HG03103 (cell line): Measurements from ENCODE around the gene TMBIM1.

Experiments used
- ATAC-seq: cut with Tn5 transposase; IDR thresholded peaks from one replicate; pipeline ENCODE4 v1.9.1; 2021; ENCODE audit warnings: low read depth; ENCODE audit not compliant: unreplicated experiment

Gene TMBIM1

GRCh38 chr2:218293715-218294429 lies 1.6 kb upstream of the TMBIM1 start:
- no peak for ATAC-seq

GRCh38 chr2:218291318-218292047 lies 820 bp downstream of the TMBIM1 start:
- no peak for ATAC-seq

GRCh38 chr2:218290316-218291261 lies 1.7 kb downstream of the TMBIM1 start:
- ATAC-seq = peak; percentile 40

GRCh38 chr2:218289639-218290315 lies 2.5 kb downstream of the TMBIM1 start:
- ATAC-seq = no peak

GRCh38 chr2:218286570-218287459 lies 5.5 kb downstream of the TMBIM1 start:
- ATAC-seq = peak; percentile 53

- no peak for ATAC-seq
Observed at GRCh38 chr2:218285604-218286003, 6.7 kb downstream of the TMBIM1 start.

- peak; percentile 42 for ATAC-seq
Observed at GRCh38 chr2:218284106-218284811, 8.0 kb downstream of the TMBIM1 start.

GRCh38 chr2:218282173-218282991 lies 9.9 kb downstream of the TMBIM1 start:
- no peak for ATAC-seq

GRCh38 chr2:218281449-218281848 lies 10.9 kb downstream of the TMBIM1 start:
- ATAC-seq = no peak

- ATAC-seq = no peak
Observed at GRCh38 chr2:218280260-218280870, 11.9 kb downstream of the TMBIM1 start.

GRCh38 chr2:218278531-218279360 lies 13.6 kb downstream of the TMBIM1 start:
- ATAC-seq = no peak

- ATAC-seq = no peak
Observed at GRCh38 chr2:218277921-218278320, 14.4 kb downstream of the TMBIM1 start.

- ATAC-seq = no peak
Observed at GRCh38 chr2:218276986-218277755, 15.1 kb downstream of the TMBIM1 start.

GRCh38 chr2:218275371-218276072 lies 16.8 kb downstream of the TMBIM1 start:
- no peak for ATAC-seq

- ATAC-seq = no peak
Observed at GRCh38 chr2:218274586-218274985, 17.7 kb downstream of the TMBIM1 start.
